Neural cell (in vitro differentiated cells): Measurements from ENCODE around the gene KCNJ8. TPM values are rescaled to one million over a fixed set of nuclear protein-coding genes. Genes with fewer than 3 reads are reported as not detected.

ENCODE experiments used
- H2AFZ ChIP-seq: fragments of 200-600, 300-800 bp; sonication (generic), shearing (Covaris generic); 2 replicates; pipeline ENCODE4 v1.6.0; 2014; ENCODE audit warnings: low read depth, mild to moderate bottlenecking, antibody characterized with exemption, low read length, moderate library complexity
- H3F3A ChIP-seq: fragments of 200-600 bp; shearing (Covaris generic); 2 replicates; pipeline ENCODE4 v1.6.1; 2016; ENCODE audit warnings: mild to moderate bottlenecking, moderate library complexity, mixed read lengths, antibody characterized with exemption, low read length; ENCODE audit not compliant: insufficient read depth, poor library complexity, severe bottlenecking
- H3K27ac ChIP-seq: fragments of 200-600, 300-800 bp; sonication (generic), shearing (Covaris generic); 2 replicates; pipeline ENCODE4 v1.5.1; 2014; ENCODE audit warnings: mild to moderate bottlenecking, low read length, moderate library complexity
- H3K27me3 ChIP-seq: fragments of 300-800, 200-600 bp; sonication (generic), shearing (Covaris generic); 2 replicates; pipeline ENCODE4 v1.6.0; 2014; ENCODE audit warnings: mild to moderate bottlenecking, low read depth, low read length, moderate library complexity; ENCODE audit not compliant: insufficient read depth
- H3K36me3 ChIP-seq: fragments of 300-800, 200-600 bp; sonication (generic), shearing (Covaris generic); 2 replicates; pipeline ENCODE4 v1.5.1; 2014; ENCODE audit warnings: mild to moderate bottlenecking, antibody characterized with exemption, low read length, moderate library complexity; ENCODE audit not compliant: insufficient read depth
- H3K4me2 ChIP-seq: fragments of 300-800, 200-600 bp; sonication (generic), shearing (Covaris generic); 2 replicates; pipeline ENCODE4 v1.6.0; 2014; ENCODE audit warnings: mild to moderate bottlenecking, low read length
- H3K4me3 ChIP-seq: fragments of 300-800, 200-600 bp; sonication (generic), shearing (Covaris generic); 2 replicates; pipeline ENCODE4 v1.5.1; 2014; ENCODE audit warnings: mild to moderate bottlenecking, low read length, moderate library complexity
- H3K79me2 ChIP-seq: fragments of 200-600 bp; shearing (Covaris generic); replicated peaks from 2 replicates; pipeline ENCODE4 v1.6.0; 2014; ENCODE audit warnings: mild to moderate bottlenecking, low read length, moderate library complexity; ENCODE audit not compliant: insufficient read depth
- H3K9ac ChIP-seq: fragments of 300-800, 200-600 bp; sonication (generic), shearing (Covaris generic); 2 replicates; pipeline ENCODE4 v1.6.1; 2016; ENCODE audit warnings: mild to moderate bottlenecking, low read length, mixed read lengths
- H3K9me2 ChIP-seq: fragments of 200-600 bp; shearing (Covaris generic); 2 replicates; pipeline ENCODE4 v1.6.1; 2016; ENCODE audit warnings: mild to moderate bottlenecking, low read length, mixed read lengths; ENCODE audit not compliant: insufficient read depth
- H3K9me3 ChIP-seq: fragments of 200-600, 300-800 bp; sonication (generic), shearing (Covaris generic); 2 replicates; pipeline ENCODE4 v1.6.1; 2016; ENCODE audit warnings: mild to moderate bottlenecking, mixed run types, low read length, moderate library complexity, mixed read lengths
- H4K20me1 ChIP-seq: fragments of 200-600 bp; shearing (Covaris generic); 2 replicates; pipeline ENCODE4 v1.6.1; 2016; ENCODE audit warnings: mild to moderate bottlenecking, mixed run types; ENCODE audit not compliant: insufficient read depth
- CTCF ChIP-seq: fragments of 450-650 bp; IDR thresholded peaks from 2 replicates; pipeline ENCODE4 v1.5.1; 2014; ENCODE audit warnings: antibody characterized with exemption, mild to moderate bottlenecking, moderate library complexity; ENCODE audit not compliant: poor library complexity, severe bottlenecking
- EP300 ChIP-seq: fragments of 450-650 bp; conservative IDR thresholded peaks from 2 replicates; pipeline ENCODE4 v1.6.1; 2014; ENCODE audit warnings: antibody characterized with exemption, mild to moderate bottlenecking, moderate library complexity; ENCODE audit not compliant: poor library complexity, severe bottlenecking
- EZH2 ChIP-seq: fragments of 200-600, 300-800 bp; shearing (Covaris generic), sonication (generic); IDR thresholded peaks from 2 replicates; pipeline ENCODE4 v1.6.1; 2014; ENCODE audit warnings: antibody characterized with exemption, low read length, borderline replicate concordance, mild to moderate bottlenecking; ENCODE audit not compliant: insufficient read depth, poor library complexity, severe bottlenecking
- MXI1 ChIP-seq: fragments of 450-650 bp; conservative IDR thresholded peaks from 2 replicates; pipeline ENCODE4 v1.6.1; 2014; ENCODE audit warnings: antibody characterized with exemption, mild to moderate bottlenecking; ENCODE audit not compliant: poor library complexity, severe bottlenecking
- POLR2AphosphoS5 ChIP-seq: IDR thresholded peaks from 2 replicates; pipeline ENCODE4 v1.6.1; 2012
- RAD21 ChIP-seq: fragments of 450-650 bp; conservative IDR thresholded peaks from 2 replicates; pipeline ENCODE4 v1.6.1; 2014; ENCODE audit warnings: antibody characterized with exemption, mild to moderate bottlenecking, moderate library complexity
- REST ChIP-seq: IDR thresholded peaks from 2 replicates; pipeline ENCODE4 v1.6.1; 2012; ENCODE audit warnings: borderline replicate concordance
- SMC3 ChIP-seq: fragments of 450-650 bp; conservative IDR thresholded peaks from 2 replicates; pipeline ENCODE4 v1.6.1; 2014; ENCODE audit warnings: antibody characterized with exemption, mild to moderate bottlenecking, moderate library complexity; ENCODE audit not compliant: poor library complexity
- TAF1 ChIP-seq: IDR thresholded peaks from 2 replicates; pipeline ENCODE4 v1.6.1; 2012; ENCODE audit warnings: low read depth
- polyA plus RNA-seq: library from polyadenylated mRNA; depleted of rRNA; stranded (reverse); fragments of >200 nt; gene quantifications from 2 replicates; pipeline ENCODE4 v1.2.3, GENCODE V29; 2014

Gene KCNJ8
- polyA plus RNA-seq, 1 donor from 2014 or later = not detected

GRCh38 chr12:21780786-21781185, 6.3 kb upstream of the KCNJ8 start:
- H3K36me3 ChIP-seq = no peaks in the 10 kb centered on the region
- H3K9me3 ChIP-seq = no peaks in the 10 kb centered on the region
- no peak overlapping the region for H3K27ac ChIP-seq
- no peaks in the 10 kb centered on the region for H3F3A ChIP-seq
- no peak for TF ChIP-seq SMC3
- H3K79me2 ChIP-seq = no peaks in the 10 kb centered on the region
- H4K20me1 ChIP-seq = no peaks in the 10 kb centered on the region
- no peak overlapping the region for H2AFZ ChIP-seq
- H3K4me2 ChIP-seq = no peak overlapping the region
- H3K9me2 ChIP-seq = no peaks in the 10 kb centered on the region
- no peaks in the 10 kb centered on the region for H3K27me3 ChIP-seq
- H3K9ac ChIP-seq = no peak overlapping the region
- no peak overlapping the region for H3K4me3 ChIP-seq

- TF ChIP-seq TAF1 (no peak), SMC3 (no peak), RAD21 (no peak), CTCF (no peak), EZH2 (no peak), EP300 (no peak), REST (no peak), POLR2AphosphoS5 (no peak), MXI1 (no peak)
- Histone ChIP-seq H3K36me3 (no peaks in the 10 kb centered on the region), H3F3A (no peaks in the 10 kb centered on the region), H3K27ac (no peak overlapping the region), H3K4me3 (no peak overlapping the region), H4K20me1 (no peaks in the 10 kb centered on the region), H3K79me2 (no peaks in the 10 kb centered on the region), H3K27me3 (peaks cover 5% of the 10 kb centered on the region), H2AFZ (no peak overlapping the region), H3K4me2 (no peak overlapping the region), H3K9me2 (no peaks in the 10 kb centered on the region), H3K9ac (no peak overlapping the region), H3K9me3 (no peaks in the 10 kb centered on the region)
These were observed 1.7 kb upstream of the KCNJ8 start for GRCh38 chr12:21776175-21776574.
